Ovary (tissue), 9 donors: ENCODE results near the gene ACSS1. TPM values are rescaled to one million over a fixed set of nuclear protein-coding genes. Genes with fewer than 3 reads are reported as not detected.

Experiments used
- DNase-seq, 5 donors: peaks; one replicate each; pipeline ENCODE4 v3.0.0-alpha.2; 2019 to 2020
- H3K27ac ChIP-seq, 2 donors: fragments of 200-600 bp; one replicate each; pipeline versions ENCODE4 v1.5.1 to v1.8.0; 2019 to 2022
- H3K27me3 ChIP-seq: fragments of 200-600 bp; one replicate; pipeline ENCODE4 v1.8.0; 2022
- H3K36me3 ChIP-seq: fragments of 200-600 bp; sonication (generic); one replicate; pipeline ENCODE4 v1.5.1; 2019
- H3K4me1 ChIP-seq: one replicate; pipeline ENCODE4 v1.8.1; 2013; ENCODE audit warnings: mild to moderate bottlenecking, moderate library complexity; ENCODE audit not compliant: insufficient read depth
- H3K4me3 ChIP-seq: fragments of 200-600 bp; sonication (generic); one replicate; pipeline ENCODE4 v1.5.1; 2017
- H3K9me3 ChIP-seq, 2 donors: fragments of 200-600 bp in 1 of 2; sonication (generic) in 1 of 2; one replicate each; pipeline versions ENCODE4 v1.5.1 to v1.8.1; 2013 to 2019; ENCODE audit warnings: mild to moderate bottlenecking in 1 of 2, moderate library complexity in 1 of 2
- CTCF ChIP-seq, 3 donors: fragments of 450-650 bp in 2 of 3; fragments of 200-600 bp in 1 of 3; IDR thresholded peaks; one replicate each; pipeline versions ENCODE4 v1.5.1 to v1.8.0; 2016 to 2022; ENCODE audit warnings: antibody characterized with exemption in 3 of 3, mild to moderate bottlenecking in 1 of 3
- EP300 ChIP-seq: sonication (generic); formaldehyde crosslinking; IDR thresholded peaks from one replicate; pipeline ENCODE4 v1.6.1; 2017; ENCODE audit warnings: antibody characterized with exemption
- POLR2A ChIP-seq: fragments of 450-650 bp; IDR thresholded peaks from one replicate; pipeline ENCODE4 v1.6.1; 2017; ENCODE audit warnings: antibody characterized with exemption, mild to moderate bottlenecking, moderate library complexity
- WGBS, 3 donors: extraction: QIAGEN DNeasy Blood & Tissue Kit in 1 of 3; methylation state at CpG; one replicate each; pipeline versions ENCODE4 v1.1.5 to v1.1.7; 2013 to 2017; 5-methylcytosine and 5-hydroxymethylcytosine counted together
- intact Hi-C, 4 donors: fragments of 100-400 bp; cut with DNase I; formaldehyde crosslinking; loops; one replicate each; pipeline versions ENCODE4 v1.11.0 to v1.15.1; 2022 to 2023
- polyA plus RNA-seq, 2 donors: library from polyadenylated mRNA; stranded (reverse); fragments of 200-250 nt in 1 of 2; fragments of 350-450 nt in 1 of 2; fragmentation: Illumina TruSeq in 1 of 2; extraction: RNeasy Lipid Tissue Mini Kit (QIAGEN cat#74804) in 1 of 2; gene quantifications; one replicate each; pipeline ENCODE4 v1.2.3, GENCODE V29; 2013 to 2014
- total RNA-seq, 7 donors: library from RNA; depleted of rRNA in 2 of 7; stranded (reverse); fragments of >200 nt in 2 of 7; fragmentation: NEBNext Ultra II Directional in 3 of 7; extraction: Animal tissue kit (Norgen Biotek cat#: 25700) in 3 of 7; gene quantifications; one replicate each; pipeline versions ENCODE4 v1.1.0 to v1.2.4, GENCODE V29; 2016 to 2023
- donor health status: DM: no; HTN: no; CAD: no; lungs with moderate emphysema.
- donor health status: DM: no; HTN: no; CAD: no.
- donor health status: Bipolar disorder and iron deficiency.
- donor health status: DM: yes; HTN: yes; CAD: no.
- donor health status: DM: no; HTN: no; CAD: no.
- donor health status: DM: yes; HTN: yes; CAD: no.

Gene ACSS1
- total and polyA plus RNA-seq, 9 donors, result 13.1 to 37.0 (median 29.0) TPM

GRCh38 chr20:25057234-25058050 lies 497 bp downstream of the ACSS1 start:
- Histone ChIP-seq H3K27ac (peak overlapping the region; percentile 74 to 86), H3K4me3 (peak overlapping the region; percentile 80), H3K27me3 (no peaks in the 10 kb centered on the region), H3K36me3 (no peaks in the 10 kb centered on the region), H3K4me1 (peaks cover 37% of the 10 kb centered on the region), H3K9me3 (no peaks in the 10 kb centered on the region)
- TF ChIP-seq POLR2A (peak; percentile 34), CTCF (IDR thresholded peaks at IDR 0.05) (no peak), EP300 (no peak)
- intact Hi-C loops, result loop anchor here (2.0 to 10.0 kb wide), 4 partner anchors 65 to 1703 kb away; partner anchors contain the start of genes ABHD12 (in 1 of the 4), APMAP (in 1 of the 4) and NXT1 (in 1 of the 4)
- DNase-seq, result peak; percentile 58 to 69 (median 67)
- 0% methylated on average over 21 to 86 of the region's 86 CpGs for WGBS, 3 donors

DNA sequence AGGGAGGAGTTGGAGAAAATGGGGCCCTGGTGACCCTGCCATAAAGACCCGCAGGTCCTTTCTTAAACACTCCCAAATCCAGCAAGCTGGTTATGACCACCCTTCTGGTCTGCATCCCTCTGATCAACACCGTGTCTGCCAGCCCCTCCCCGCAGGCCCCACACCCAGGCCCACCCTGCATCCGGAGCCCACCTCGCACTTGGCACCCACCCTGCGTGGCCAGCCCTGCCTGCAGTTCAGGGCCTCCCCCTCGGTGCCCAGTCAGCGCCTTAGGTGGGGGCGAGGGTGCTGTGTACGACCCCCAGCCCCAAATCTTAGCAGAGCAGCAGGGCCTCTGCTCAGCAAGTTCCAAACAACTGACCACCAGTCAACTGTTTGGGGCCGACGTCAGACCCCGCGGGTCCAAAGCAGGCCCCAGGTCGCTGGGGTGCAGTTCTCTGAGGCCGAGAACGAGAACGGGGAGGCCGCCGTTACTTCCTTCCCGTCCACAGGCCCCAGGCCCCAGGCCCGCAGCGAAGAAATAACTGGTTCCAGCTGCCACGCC lies 1.2 kb downstream of the ACSS1 start:
- peak in 2 of 5 donors; percentile 43 to 53 for DNase-seq
- WGBS, 3 donors, result 3 to 5% (median 5%) methylated on average over 23 to 24 of the region's 24 CpGs
- peak overlapping the region; percentile 74 to 86 for H3K27ac ChIP-seq
- no peaks in the 10 kb centered on the region for H3K27me3 ChIP-seq
- peak overlapping the region; percentile 80 for H3K4me3 ChIP-seq
- TF ChIP-seq EP300, result no peak
- TF ChIP-seq POLR2A, result no peak
- no peak for TF ChIP-seq CTCF (IDR thresholded peaks at IDR 0.05)
- H3K36me3 ChIP-seq, result no peaks in the 10 kb centered on the region
- H3K9me3 ChIP-seq, result no peaks in the 10 kb centered on the region
- H3K4me1 ChIP-seq, result peaks cover 43% of the 10 kb centered on the region
- intact Hi-C loops, result loop anchor here (5.0 to 10.0 kb wide), 3 partner anchors 136 to 1702 kb away; partner anchors contain the start of genes ABHD12 (in 1 of the 4) and NXT1 (in 1 of the 4)

- no peaks in the 10 kb centered on the region for H3K36me3 ChIP-seq
- peak overlapping the region in 1 of 2 donors; percentile 74 for H3K27ac ChIP-seq
- TF ChIP-seq POLR2A (no peak), CTCF (IDR thresholded peaks at IDR 0.05) (no peak), EP300 (no peak)
- H3K9me3 ChIP-seq, result no peaks in the 10 kb centered on the region
- peak overlapping the region; percentile 80 for H3K4me3 ChIP-seq
- H3K4me1 ChIP-seq, result peaks cover 47% of the 10 kb centered on the region
- WGBS, 3 donors, result 22 to 29% (median 23%) methylated on average over 8 of the region's 8 CpGs
- H3K27me3 ChIP-seq, result no peaks in the 10 kb centered on the region
- intact Hi-C loops, result loop anchor here (5.0 to 10.0 kb wide), 3 partner anchors 136 to 1701 kb away; partner anchors contain the start of genes ABHD12 (in 1 of the 4) and NXT1 (in 1 of the 4)
- DNase-seq, result peak in 4 of 5 donors; percentile 44 to 60 (median 53)
Observed at GRCh38 chr20:25055711-25056495, 2.0 kb downstream of the ACSS1 start.

- H3K27me3 ChIP-seq, result no peaks in the 10 kb centered on the region
- DNase-seq, result peak in 2 of 5 donors; percentile 9 to 16
- H3K9me3 ChIP-seq, result no peaks in the 10 kb centered on the region
- H3K4me1 ChIP-seq, result peaks cover 53% of the 10 kb centered on the region
- WGBS, 3 donors, result 74 to 84% (median 75%) methylated on average over 10 of the region's 10 CpGs
- no peaks in the 10 kb centered on the region for H3K36me3 ChIP-seq
- TF ChIP-seq POLR2A (no peak), CTCF (IDR thresholded peaks at IDR 0.05) (no peak), EP300 (no peak)
- no peak overlapping the region for H3K4me3 ChIP-seq
- intact Hi-C loops, result loop anchor here (5.0 to 10.0 kb wide), 3 partner anchors 137 to 1700 kb away; partner anchors contain the start of genes ABHD12 (in 1 of the 4) and NXT1 (in 1 of the 4)
- peak overlapping the region in 1 of 2 donors; percentile 9 for H3K27ac ChIP-seq
Observed at GRCh38 chr20:25054995-25055629, 2.8 kb downstream of the ACSS1 start.
